B cell (primary cell): Measurements from ENCODE around the gene PEX6. TPM values are rescaled to one million over a fixed set of nuclear protein-coding genes. Genes with fewer than 3 reads are reported as not detected.

ENCODE experiments used
- ATAC-seq: fragments of 200-7000 bp; cut with Tn5 transposase; one replicate; pipeline ENCODE4 v1.10.0; 2021; ENCODE audit warnings: low read depth, mild to moderate bottlenecking, moderate number of reproducible peaks, moderate library complexity
- CTCF ChIA-PET: fragments of 350-600 bp; sonication (Branson Sonifier 250); formaldehyde crosslinking; loops from one replicate; lab custom pipeline; 2021; ENCODE audit warnings: antibody characterized with exemption, inconsistent platforms; lab: Charles Lee
- POLR2A ChIA-PET: fragments of 350-600 bp; sonication (Branson Sonifier 250); formaldehyde crosslinking; loops from one replicate; lab custom pipeline; 2021; ENCODE audit warnings: antibody characterized with exemption; lab: Charles Lee
- DNase-seq: peaks from one replicate; pipeline ENCODE4 v3.0.0; 2013
- H2AFZ ChIP-seq: 2 replicates; pipeline ENCODE4 v1.6.1; 2012; ENCODE audit warnings: mild to moderate bottlenecking, low read depth, low read length; ENCODE audit not compliant: insufficient read depth, poor library complexity, severe bottlenecking
- H3K27ac ChIP-seq, 2 donors: 1 replicate in 1 of 2; 2 replicates in 1 of 2; pipeline ENCODE4 v1.5.1; 2012 to 2013; ENCODE audit warnings: low read length in 2 of 2, mild to moderate bottlenecking in 2 of 2, moderate library complexity in 1 of 2
- H3K27me3 ChIP-seq, 4 experiments: fragments of 200-600 bp in 1 of 4; sonication (generic) in 1 of 4; replicated peaks in 1 of 4; 1 replicate in 2 of 4; 2 replicates in 2 of 4; pipeline versions ENCODE4 v1.6.1 to v1.7.0; 2013 to 2016; ENCODE audit warnings: low read length in 3 of 4, mild to moderate bottlenecking in 2 of 4, mixed read lengths in 1 of 4, moderate library complexity in 1 of 4; ENCODE audit not compliant: insufficient read depth in 4 of 4, control insufficient read depth in 3 of 4; ENCODE audit errors: control extremely low read depth in 1 of 4
- H3K36me3 ChIP-seq, 2 experiments: replicated peaks in 1 of 2; 1 replicate in 1 of 2; 2 replicates in 1 of 2; pipeline versions ENCODE4 v1.6.1 to v1.7.1; 2013; ENCODE audit warnings: low read length in 1 of 2; ENCODE audit not compliant: insufficient read depth in 2 of 2, control insufficient read depth in 1 of 2; ENCODE audit errors: control extremely low read depth in 1 of 2, extremely low read depth in 1 of 2
- H3K4me1 ChIP-seq, 2 donors: fragments of 200-600 bp in 1 of 2; sonication (generic) in 1 of 2; 1 replicate in 1 of 2; 2 replicates in 1 of 2; pipeline versions ENCODE4 v1.5.1 to v1.6.1; 2013 to 2017; ENCODE audit warnings: low read length in 2 of 2; ENCODE audit not compliant: control insufficient read depth in 2 of 2, insufficient read depth in 2 of 2
- H3K4me2 ChIP-seq: replicated peaks from 2 replicates; pipeline ENCODE3; 2012; ENCODE audit warnings: mild to moderate bottlenecking, low read depth, low read length; ENCODE audit not compliant: poor library complexity, severe bottlenecking
- H3K4me3 ChIP-seq, 5 experiments: fragments of 200-600 bp in 1 of 5; sonication (generic) in 1 of 5; 1 replicate in 3 of 5; 2 replicates in 2 of 5; pipeline versions ENCODE4 v1.5.1 to v1.7.0; 2011 to 2016; ENCODE audit warnings: low read length in 4 of 5, mild to moderate bottlenecking in 4 of 5, low read depth in 2 of 5, control low read depth in 1 of 5, moderate library complexity in 1 of 5; ENCODE audit not compliant: insufficient read depth in 1 of 5; ENCODE audit errors: control extremely low read depth in 1 of 5, extremely low read depth in 1 of 5
- H3K79me2 ChIP-seq: fragments of 200-600 bp; sonication (generic); one replicate; pipeline ENCODE4 v1.6.0; 2016; ENCODE audit warnings: low read length; ENCODE audit not compliant: control insufficient read depth, insufficient read depth
- H3K9ac ChIP-seq: fragments of 200-600 bp; sonication (generic); 2 replicates; pipeline ENCODE4 v1.6.1; 2017; ENCODE audit warnings: mild to moderate bottlenecking, low read length, moderate library complexity
- H3K9me3 ChIP-seq, 3 donors: one replicate each; pipeline versions ENCODE4 v1.6.1 to v1.7.1; 2013; ENCODE audit warnings: low read length in 2 of 3; ENCODE audit not compliant: control insufficient read depth in 2 of 3, insufficient read depth in 1 of 3; ENCODE audit errors: control extremely low read depth in 1 of 3
- H4K20me1 ChIP-seq: 2 replicates; pipeline ENCODE4 v1.6.0; 2012; ENCODE audit warnings: mild to moderate bottlenecking, low read length; ENCODE audit not compliant: insufficient read depth, control insufficient read depth, poor library complexity, severe bottlenecking
- H3K27ac Mint-ChIP-seq: one replicate; pipeline ENCODE4 v1.8.0; 2021; ENCODE audit warnings: mixed read lengths
- H3K27me3 Mint-ChIP-seq: one replicate; pipeline ENCODE4 v1.8.0; 2021; ENCODE audit warnings: mixed read lengths
- H3K4me1 Mint-ChIP-seq: one replicate; pipeline ENCODE4 v1.8.0; 2021; ENCODE audit warnings: mixed read lengths
- H3K4me3 Mint-ChIP-seq: one replicate; pipeline ENCODE4 v1.8.0; 2021; ENCODE audit warnings: mixed read lengths
- H3K9me3 Mint-ChIP-seq: one replicate; pipeline ENCODE4 v1.8.0; 2022; ENCODE audit warnings: mixed read lengths; ENCODE audit not compliant: insufficient read depth
- EZH2 ChIP-seq: IDR thresholded peaks from 2 replicates; pipeline ENCODE4 v1.6.1; 2012; ENCODE audit warnings: borderline replicate concordance, low read depth, mild to moderate bottlenecking, moderate library complexity, low read length; ENCODE audit not compliant: insufficient read depth, poor library complexity, severe bottlenecking
- WGBS: methylation state at CpG from one replicate; pipeline ENCODE4 v1.1.5; 2013; ENCODE audit warnings: missing lambda C conversion rate; ENCODE audit not compliant: insufficient coverage; 5-methylcytosine and 5-hydroxymethylcytosine counted together
- intact Hi-C: fragments of 100-400 bp; cut with micrococcal nuclease; formaldehyde crosslinking; loops from one replicate; pipeline ENCODE4 v1.10.0; 2022
- polyA plus RNA-seq: library from polyadenylated mRNA; depleted of rRNA; stranded (reverse); fragments of >200 nt; gene quantifications from 2 replicates; pipeline ENCODE4 v1.2.3, GENCODE V29; 2012
- total RNA-seq, 2 donors: library from RNA; stranded (reverse); fragments of 120-200 nt in 1 of 2; gene quantifications; 1 replicate in 1 of 2; 2 replicates in 1 of 2; pipeline versions ENCODE4 v1.2.3 to v1.2.4, GENCODE V29; 2013 to 2022
- TF ChIP-seq, protein P1 (sequence below): fragments of 200-600 bp; IDR thresholded peaks from one replicate; pipeline ENCODE4 v1.8.0; 2022; ENCODE audit warnings: antibody characterized with exemption, mild to moderate bottlenecking

PEX6 gene
- total and polyA plus RNA-seq, 2 donors (not counting 1 experiment from before 2014, with no cell fraction given), result 16.0 to 16.6 TPM

DNA sequence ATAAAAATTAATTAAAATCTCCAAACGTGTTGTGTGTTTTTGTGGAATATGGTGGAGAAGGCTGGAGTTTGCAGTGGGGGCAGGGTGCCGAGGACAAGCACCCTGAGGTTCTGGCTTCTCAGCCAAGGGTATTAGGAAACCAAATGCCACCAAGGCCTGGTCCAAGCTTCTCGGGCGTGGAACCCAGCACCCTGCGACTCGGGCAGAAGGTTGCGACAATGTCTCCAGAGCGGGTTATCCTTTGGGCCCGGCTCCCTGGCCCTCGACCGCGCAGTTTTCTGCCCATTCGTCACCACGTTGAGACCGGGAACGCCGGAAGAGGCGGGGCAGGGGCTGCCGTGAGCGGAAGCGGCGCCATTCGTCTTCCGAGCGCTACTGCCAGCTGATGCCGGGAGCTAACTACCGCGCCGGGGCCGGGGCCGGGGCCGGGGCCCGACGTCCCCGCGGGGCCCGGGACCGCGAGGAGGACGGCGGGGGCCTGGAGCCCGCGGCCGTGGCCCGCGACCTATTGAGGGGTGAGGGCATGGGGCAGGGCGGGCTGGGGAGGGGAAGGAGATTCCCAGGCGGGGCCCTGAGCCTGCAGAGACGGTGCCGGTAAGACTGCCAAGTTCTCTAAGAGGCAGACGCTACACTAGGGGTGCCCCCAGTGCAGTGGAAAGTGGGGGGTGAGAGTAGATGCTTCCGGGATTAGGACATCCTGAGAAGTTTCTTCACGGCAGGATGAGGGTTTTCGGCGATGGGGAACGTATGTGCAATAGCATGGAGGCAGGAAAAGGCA, 42.5 kb upstream of the PEX6 start, which contains the start of gene RRP36:
RRP36 (plus strand) TSS at position 354 of the 778 bp plus-strand sequence; CDS start at position 386, 32 bp downstream.
- Histone ChIP-seq H3K9ac (peak within 1 kb of the TSS; percentile 80), H3K36me3 (peaks cover 3 to 50% of the 10 kb centered on the region in 2 experiments), H4K20me1 (peaks cover 33% of the 10 kb centered on the region), H3K27ac (peak within 1 kb of the TSS; percentile 25 to 72), H3K4me1 (peaks cover 3 to 25% of the 10 kb centered on the region in 2 donors), H2AFZ (peak within 1 kb of the TSS; percentile 95), H3K9me3 (no peaks in the 10 kb centered on the region), H3K27me3 (no peaks in the 10 kb centered on the region), H3K4me3 (peak within 1 kb of the TSS; percentile 77 to 99 (median 87)), H3K79me2 (peaks cover 36% of the 10 kb centered on the region), H3K4me2 (peak within 1 kb of the TSS; percentile 93)
- Mint-ChIP-seq H3K27ac (peak within 1 kb of the TSS; percentile 82), H3K4me3 (peak within 1 kb of the TSS; percentile 98), H3K27me3 (no peaks in the 10 kb centered on the region), H3K9me3 (no peaks in the 10 kb centered on the region), H3K4me1 (peaks cover 27% of the 10 kb centered on the region)
- ATAC-seq (peak; percentile 92), DNase-seq (peak; percentile 73)
- ChIA-PET CTCF (interaction anchor here (0.8 to 1.2 kb wide), 3 partner anchors 11 to 121 kb away, joined by 3 to 6 read pairs (median 4); no protein-coding TSS in a partner anchor), POLR2A (interaction anchor here (0.7 to 2.0 kb wide), 10 partner anchors 12 to 275 kb away, joined by 3 to 12 read pairs (median 4); partner anchors contain the start of genes CNPY3, CUL7, CUL9 and PEX6)
- no peak for TF ChIP-seq EZH2
- TF ChIP-seq, protein P1, sequence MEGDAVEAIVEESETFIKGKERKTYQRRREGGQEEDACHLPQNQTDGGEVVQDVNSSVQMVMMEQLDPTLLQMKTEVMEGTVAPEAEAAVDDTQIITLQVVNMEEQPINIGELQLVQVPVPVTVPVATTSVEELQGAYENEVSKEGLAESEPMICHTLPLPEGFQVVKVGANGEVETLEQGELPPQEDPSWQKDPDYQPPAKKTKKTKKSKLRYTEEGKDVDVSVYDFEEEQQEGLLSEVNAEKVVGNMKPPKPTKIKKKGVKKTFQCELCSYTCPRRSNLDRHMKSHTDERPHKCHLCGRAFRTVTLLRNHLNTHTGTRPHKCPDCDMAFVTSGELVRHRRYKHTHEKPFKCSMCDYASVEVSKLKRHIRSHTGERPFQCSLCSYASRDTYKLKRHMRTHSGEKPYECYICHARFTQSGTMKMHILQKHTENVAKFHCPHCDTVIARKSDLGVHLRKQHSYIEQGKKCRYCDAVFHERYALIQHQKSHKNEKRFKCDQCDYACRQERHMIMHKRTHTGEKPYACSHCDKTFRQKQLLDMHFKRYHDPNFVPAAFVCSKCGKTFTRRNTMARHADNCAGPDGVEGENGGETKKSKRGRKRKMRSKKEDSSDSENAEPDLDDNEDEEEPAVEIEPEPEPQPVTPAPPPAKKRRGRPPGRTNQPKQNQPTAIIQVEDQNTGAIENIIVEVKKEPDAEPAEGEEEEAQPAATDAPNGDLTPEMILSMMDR, result no peak
- WGBS, result 2% methylated on average over 51 of the region's 56 CpGs
- intact Hi-C loops, result loop anchor here (1.0 kb wide), 1 partner anchor 8 kb away; the partner anchor contains the start of gene MEA1
